Body of pancreas (tissue), 4 donors: ENCODE data around the gene RETN.

Source experiments
- CTCF ChIP-seq, 7 experiments: fragments of 450-650 bp in 4 of 7; fragments of 200-600 bp in 3 of 7; sonication (generic) in 3 of 7; IDR thresholded peaks; one replicate each; pipeline ENCODE4 v1.5.1; 2016 to 2019; ENCODE audit warnings: antibody characterized with exemption in 7 of 7
- POLR2A ChIP-seq, 3 donors: fragments of 450-650 bp; IDR thresholded peaks; one replicate each; pipeline ENCODE4 v1.6.1; 2016; ENCODE audit warnings: antibody characterized with exemption in 3 of 3, mild to moderate bottlenecking in 2 of 3

- TF ChIP-seq CTCF (IDR thresholded peaks at IDR 0.05): no peak
- no peak for TF ChIP-seq POLR2A (IDR thresholded peaks at IDR 0.05)
These were observed 41.1 kb downstream of the RETN start for GRCh38 chr19:7709932-7710460.
